ENCODE results near the gene CSTA.

DNA sequence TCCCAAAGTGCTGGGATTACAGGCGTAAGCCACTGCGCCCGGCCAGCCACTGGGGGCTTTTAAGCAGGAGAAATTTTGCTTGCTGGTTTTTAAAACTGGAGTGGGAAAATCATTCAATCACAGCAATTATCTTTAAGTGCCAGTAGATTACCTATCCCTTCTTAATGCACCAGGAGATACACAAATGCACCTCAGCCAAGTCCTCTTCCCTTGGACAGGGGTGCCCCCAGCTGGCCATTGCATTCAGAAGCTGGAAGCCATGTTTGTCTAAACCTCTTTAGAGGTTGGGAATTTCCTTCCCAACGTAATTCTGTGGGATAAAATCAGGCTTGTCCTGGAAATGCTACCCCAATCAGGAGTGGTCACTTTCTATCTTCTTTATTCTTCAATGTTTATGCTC, 31.4 kb downstream of the CSTA start:
- TF ChIP-seq, protein P1, sequence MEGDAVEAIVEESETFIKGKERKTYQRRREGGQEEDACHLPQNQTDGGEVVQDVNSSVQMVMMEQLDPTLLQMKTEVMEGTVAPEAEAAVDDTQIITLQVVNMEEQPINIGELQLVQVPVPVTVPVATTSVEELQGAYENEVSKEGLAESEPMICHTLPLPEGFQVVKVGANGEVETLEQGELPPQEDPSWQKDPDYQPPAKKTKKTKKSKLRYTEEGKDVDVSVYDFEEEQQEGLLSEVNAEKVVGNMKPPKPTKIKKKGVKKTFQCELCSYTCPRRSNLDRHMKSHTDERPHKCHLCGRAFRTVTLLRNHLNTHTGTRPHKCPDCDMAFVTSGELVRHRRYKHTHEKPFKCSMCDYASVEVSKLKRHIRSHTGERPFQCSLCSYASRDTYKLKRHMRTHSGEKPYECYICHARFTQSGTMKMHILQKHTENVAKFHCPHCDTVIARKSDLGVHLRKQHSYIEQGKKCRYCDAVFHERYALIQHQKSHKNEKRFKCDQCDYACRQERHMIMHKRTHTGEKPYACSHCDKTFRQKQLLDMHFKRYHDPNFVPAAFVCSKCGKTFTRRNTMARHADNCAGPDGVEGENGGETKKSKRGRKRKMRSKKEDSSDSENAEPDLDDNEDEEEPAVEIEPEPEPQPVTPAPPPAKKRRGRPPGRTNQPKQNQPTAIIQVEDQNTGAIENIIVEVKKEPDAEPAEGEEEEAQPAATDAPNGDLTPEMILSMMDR (IDR thresholded peaks at IDR 0.05), result peak in 4 of 6 experiments; percentile 31 to 80 (median 72)
- no peak for TF ChIP-seq POLR2A (IDR thresholded peaks at IDR 0.05)
